Gastroesophageal sphincter (tissue), 3 donors: ENCODE results near the gene INPP5E.

Experiments
- CTCF ChIP-seq, 4 experiments: fragments of 200-600 bp in 2 of 4; fragments of 450-650 bp in 2 of 4; sonication (generic) in 1 of 4; IDR thresholded peaks; one replicate each; pipeline ENCODE4 v1.5.1; 2017 to 2019; ENCODE audit warnings: antibody characterized with exemption in 4 of 4, mild to moderate bottlenecking in 2 of 4, moderate library complexity in 2 of 4
- POLR2A ChIP-seq, 2 donors: fragments of 450-650 bp; IDR thresholded peaks; one replicate each; pipeline ENCODE4 v1.6.1; 2017; ENCODE audit warnings: antibody characterized with exemption in 2 of 2, mild to moderate bottlenecking in 2 of 2, moderate library complexity in 1 of 2

- no peak for TF ChIP-seq CTCF (IDR thresholded peaks at IDR 0.05)
- no peak for TF ChIP-seq POLR2A (IDR thresholded peaks at IDR 0.05)
Measured at GRCh38 chr9:136443087-136443486, 3.4 kb upstream of the INPP5E start.
